Endothelial cell of umbilical vein (primary cell): ENCODE measurements around the gene CD93. TPM values are rescaled to one million over a fixed set of nuclear protein-coding genes. Genes with fewer than 3 reads are reported as not detected.

ENCODE experiments used
- BruUV-seq: library from RNA; stranded (reverse); fragments of 400-500 nt; replicated peaks from 2 replicates; lab custom pipeline; 2021; lab: Mats Ljungman, UMichigan
- CTCF ChIA-PET: fragments of 300-600, 350-600 bp; sonication (Branson Sonifier 250); formaldehyde crosslinking; loops from one replicate; lab custom pipeline; 2021; ENCODE audit warnings: antibody characterized with exemption, inconsistent platforms; lab: Charles Lee
- POLR2A ChIA-PET: fragments of 300-600, 350-600 bp; sonication (Branson Sonifier 250); formaldehyde crosslinking; loops from one replicate; lab custom pipeline; 2021; ENCODE audit warnings: antibody characterized with exemption, inconsistent platforms; lab: Charles Lee
- DNase-seq: peaks from one replicate; pipeline ENCODE4 v3.0.0-alpha.2; 2011; ENCODE audit warnings: low read depth, low spot score
- FAIRE-seq: peaks from 2 replicates; lab custom pipeline; 2011; peaks lifted over from hg19 to GRCh38; lab: Jason Lieb, UNC
- H2AFZ ChIP-seq: 2 replicates; pipeline ENCODE4 v1.6.0; 2012; ENCODE audit warnings: low read depth, low read length, control low read depth, inconsistent platforms
- H3K27ac ChIP-seq: 2 replicates; pipeline ENCODE4 v1.5.1; 2011; ENCODE audit warnings: low read depth, mild to moderate bottlenecking, control low read depth, low read length, moderate library complexity; ENCODE audit not compliant: insufficient read depth
- H3K27me3 ChIP-seq, 2 experiments: 2 replicates each; pipeline versions ENCODE4 v1.6.0 to v1.6.1; 2011; ENCODE audit warnings: low read length in 2 of 2, mixed read lengths in 1 of 2; ENCODE audit not compliant: control insufficient read depth in 2 of 2, insufficient read depth in 2 of 2
- H3K36me3 ChIP-seq, 2 experiments: 2 replicates in 1 of 2; 3 replicates in 1 of 2; pipeline ENCODE4 v1.5.1; 2011; ENCODE audit warnings: low read length in 2 of 2, mild to moderate bottlenecking in 1 of 2, moderate library complexity in 1 of 2; ENCODE audit not compliant: control insufficient read depth in 2 of 2, insufficient read depth in 2 of 2; ENCODE audit errors: extremely low read depth in 1 of 2
- H3K4me1 ChIP-seq: 3 replicates; pipeline ENCODE4 v1.5.1; 2011; ENCODE audit warnings: mild to moderate bottlenecking, low read length; ENCODE audit not compliant: control insufficient read depth, insufficient read depth; ENCODE audit errors: extremely low read depth
- H3K4me2 ChIP-seq: 2 replicates; pipeline ENCODE4 v1.6.1; 2011; ENCODE audit warnings: low read length, control low read depth, mixed read lengths; ENCODE audit not compliant: insufficient read depth
- H3K4me3 ChIP-seq, 3 experiments: fragments of 200-600 bp in 1 of 3; sonication (generic), shearing (Covaris generic) in 1 of 3; replicated peaks in 1 of 3; 2 replicates each; pipeline ENCODE4 v1.5.1; 2011 to 2016; ENCODE audit warnings: control low read depth in 3 of 3, low read length in 3 of 3, mild to moderate bottlenecking in 2 of 3, inconsistent platforms in 1 of 3, low read depth in 1 of 3, moderate library complexity in 1 of 3; ENCODE audit not compliant: insufficient read depth in 1 of 3
- H3K79me2 ChIP-seq: 2 replicates; pipeline ENCODE4 v1.6.0; 2012; ENCODE audit warnings: low read length, inconsistent platforms; ENCODE audit not compliant: control insufficient read depth, insufficient read depth
- H3K9ac ChIP-seq: replicated peaks from 2 replicates; pipeline ENCODE3; 2011; ENCODE audit warnings: low read length, control low read depth; ENCODE audit not compliant: insufficient read depth; ENCODE audit errors: extremely low read depth
- H3K9me1 ChIP-seq: replicated peaks from 3 replicates; pipeline ENCODE4 v1.6.0; 2011; ENCODE audit warnings: mild to moderate bottlenecking, low read length; ENCODE audit not compliant: control insufficient read depth, insufficient read depth; ENCODE audit errors: extremely low read depth
- H3K9me3 ChIP-seq: replicated peaks from 2 replicates; pipeline ENCODE4 v1.5.1; 2012; ENCODE audit warnings: low read length, inconsistent platforms; ENCODE audit not compliant: control insufficient read depth, insufficient read depth
- H4K20me1 ChIP-seq: replicated peaks from 2 replicates; pipeline ENCODE3; 2011; ENCODE audit warnings: mild to moderate bottlenecking, low read length; ENCODE audit not compliant: control insufficient read depth, insufficient read depth; ENCODE audit errors: extremely low read depth
- EZH2 ChIP-seq: IDR thresholded peaks from 2 replicates; pipeline ENCODE4 v1.6.1; 2012; ENCODE audit warnings: borderline replicate concordance, low read depth, mild to moderate bottlenecking, moderate library complexity, low read length, inconsistent platforms; ENCODE audit not compliant: severe bottlenecking
- FOS ChIP-seq: IDR thresholded peaks from 2 replicates; pipeline ENCODE4 v1.6.1; 2011; ENCODE audit warnings: mild to moderate bottlenecking, low read length, moderate library complexity, borderline replicate concordance; ENCODE audit not compliant: insufficient read depth
- GATA2 ChIP-seq: IDR thresholded peaks from 2 replicates; pipeline ENCODE4 v1.7.0; 2011; ENCODE audit warnings: low read depth, mild to moderate bottlenecking, moderate library complexity, mixed read lengths, low read length; ENCODE audit not compliant: insufficient read length, insufficient read depth
- JUN ChIP-seq: IDR thresholded peaks from 2 replicates; pipeline ENCODE4 v1.6.1; 2011; ENCODE audit warnings: borderline replicate concordance, low read depth; ENCODE audit not compliant: insufficient read length, insufficient read depth
- MYC ChIP-seq: IDR thresholded peaks from one replicate; pipeline ENCODE4 v1.6.1; 2011; ENCODE audit warnings: mild to moderate bottlenecking, low read depth, low read length
- POLR2A ChIP-seq: IDR thresholded peaks from 2 replicates; pipeline ENCODE4 v1.6.1; 2012; ENCODE audit warnings: low read depth, mild to moderate bottlenecking, control low read depth, low read length
- POLR2AphosphoS5 ChIP-seq: IDR thresholded peaks from 2 replicates; pipeline ENCODE4 v1.6.1; 2012; ENCODE audit warnings: low read depth, mild to moderate bottlenecking, control low read depth, low read length, moderate library complexity; ENCODE audit not compliant: insufficient read depth
- dilution Hi-C: fragments of 300-500 bp; cut with MboI; formaldehyde crosslinking; loops from one replicate; pipeline ENCODE4 v1.15.0; 2019; ENCODE audit warnings: low sequenced_read_pairs; ENCODE audit not compliant: extremely low pct_ligation_motif_present
- intact Hi-C: fragments of 100-400 bp; cut with micrococcal nuclease; formaldehyde crosslinking; loops from one replicate; pipeline ENCODE4 v1.10.0; 2022
- polyA plus RNA-seq, 4 experiments: library from polyadenylated mRNA; depleted of rRNA in 3 of 4; stranded (reverse) in 3 of 4; unstranded in 1 of 4; fragments of >200 nt; gene quantifications; 2 replicates each; pipeline versions ENCODE4 v1.2.1 to v1.2.3, GENCODE V29; 2011 to 2012; ENCODE audit warnings: missing spikeins in 1 of 4
- total RNA-seq: library from RNA; stranded (reverse); gene quantifications from 2 replicates; pipeline ENCODE4 v1.2.3, GENCODE V29; 2021
- TF ChIP-seq, protein P1 (sequence below), 2 donors: IDR thresholded peaks; 1 replicate in 1 of 2; 2 replicates in 1 of 2; pipeline ENCODE4 v1.5.1; 2011; ENCODE audit warnings: low read length in 2 of 2, mild to moderate bottlenecking in 2 of 2, moderate library complexity in 2 of 2, control low read depth in 1 of 2, inconsistent platforms in 1 of 2, low read depth in 1 of 2; ENCODE audit not compliant: insufficient read depth in 1 of 2; ENCODE audit errors: extremely low read depth in 1 of 2
- TF ChIP-seq, protein P2 (sequence below): IDR thresholded peaks from 2 replicates; pipeline ENCODE4 v1.6.1; 2011; ENCODE audit not compliant: insufficient read depth, insufficient read length

Gene CD93
- total and polyA plus RNA-seq, 2 donors (not counting 3 experiments of a cell fraction or from before 2014, with no cell fraction given), result 180 to 413 TPM

DNA sequence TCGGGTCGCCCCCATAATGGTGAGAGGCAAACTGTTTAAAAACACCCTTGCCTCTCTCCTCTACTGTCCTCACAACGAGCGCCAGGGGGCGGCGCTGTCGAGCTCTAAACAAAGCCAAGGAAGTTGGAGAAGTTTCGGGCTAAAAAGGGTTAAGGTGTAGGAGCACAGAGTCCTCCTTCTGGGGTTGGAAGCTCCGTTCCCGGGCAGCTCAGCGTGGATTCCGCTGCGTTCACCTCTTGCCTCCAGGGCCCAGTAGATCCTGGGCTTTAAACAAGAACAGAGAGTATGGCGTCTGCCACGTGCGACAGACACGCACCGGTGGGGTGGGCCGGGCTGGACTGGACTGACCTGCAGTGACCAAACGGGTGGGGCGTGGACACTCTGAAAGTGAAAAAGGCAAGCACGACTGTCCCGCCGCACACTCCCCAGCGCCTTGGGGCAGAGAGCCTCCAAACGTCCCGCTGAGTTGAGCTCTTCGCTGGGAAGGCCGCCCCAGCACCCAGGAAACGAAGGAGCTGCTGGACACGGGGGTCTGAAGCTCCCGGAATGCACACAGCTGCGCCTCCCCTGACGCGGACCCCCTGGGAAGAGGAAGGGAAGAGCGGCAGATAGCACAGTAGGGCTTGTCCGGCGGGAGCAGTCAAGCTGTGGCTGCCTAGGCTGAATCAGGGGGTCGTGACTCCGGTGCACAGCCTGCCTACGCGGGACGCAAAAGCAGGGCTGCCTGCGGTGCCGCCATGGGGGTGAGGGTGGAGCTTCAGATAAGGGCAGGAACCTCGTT lies 35.1 kb downstream of the CD93 start:
- H3K9ac ChIP-seq, result peak overlapping the region; percentile 78

More for the DNA sequence above, 35.1 kb downstream of the CD93 start:
- peak overlapping the region; percentile 62 for H3K27ac ChIP-seq
- TF ChIP-seq, protein P1, sequence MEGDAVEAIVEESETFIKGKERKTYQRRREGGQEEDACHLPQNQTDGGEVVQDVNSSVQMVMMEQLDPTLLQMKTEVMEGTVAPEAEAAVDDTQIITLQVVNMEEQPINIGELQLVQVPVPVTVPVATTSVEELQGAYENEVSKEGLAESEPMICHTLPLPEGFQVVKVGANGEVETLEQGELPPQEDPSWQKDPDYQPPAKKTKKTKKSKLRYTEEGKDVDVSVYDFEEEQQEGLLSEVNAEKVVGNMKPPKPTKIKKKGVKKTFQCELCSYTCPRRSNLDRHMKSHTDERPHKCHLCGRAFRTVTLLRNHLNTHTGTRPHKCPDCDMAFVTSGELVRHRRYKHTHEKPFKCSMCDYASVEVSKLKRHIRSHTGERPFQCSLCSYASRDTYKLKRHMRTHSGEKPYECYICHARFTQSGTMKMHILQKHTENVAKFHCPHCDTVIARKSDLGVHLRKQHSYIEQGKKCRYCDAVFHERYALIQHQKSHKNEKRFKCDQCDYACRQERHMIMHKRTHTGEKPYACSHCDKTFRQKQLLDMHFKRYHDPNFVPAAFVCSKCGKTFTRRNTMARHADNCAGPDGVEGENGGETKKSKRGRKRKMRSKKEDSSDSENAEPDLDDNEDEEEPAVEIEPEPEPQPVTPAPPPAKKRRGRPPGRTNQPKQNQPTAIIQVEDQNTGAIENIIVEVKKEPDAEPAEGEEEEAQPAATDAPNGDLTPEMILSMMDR (IDR thresholded peaks at IDR 0.05; ENCODE audit: extremely low read depth in 1 of 2, insufficient read depth in 1 of 2, low read depth in 1 of 2, low read length in 2 of 2), result peak; percentile 82 to 85
- TF ChIP-seq MYC, result no peak
- no peak for TF ChIP-seq FOS
- no peak for TF ChIP-seq JUN
- no peak for TF ChIP-seq POLR2AphosphoS5
- peak; percentile 44 for TF ChIP-seq POLR2A
- TF ChIP-seq, protein P2, sequence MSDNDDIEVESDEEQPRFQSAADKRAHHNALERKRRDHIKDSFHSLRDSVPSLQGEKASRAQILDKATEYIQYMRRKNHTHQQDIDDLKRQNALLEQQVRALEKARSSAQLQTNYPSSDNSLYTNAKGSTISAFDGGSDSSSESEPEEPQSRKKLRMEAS, result peak; percentile 52
- TF ChIP-seq GATA2, result no peak
- no peak for TF ChIP-seq EZH2
- CTCF ChIA-PET, result interaction anchor here (0.6 to 5.3 kb wide), 67 partner anchors 10 to 712 kb away, joined by 3 to 152 read pairs (median 6); partner anchors contain the start of genes CD93 and NXT1
- intact Hi-C loops (loop anchor here (1.0 to 5.0 kb wide), 12 partner anchors 11 to 371 kb away; partner anchors contain the start of genes NAPB and NXT1), dilution Hi-C loops (no loop called here)
- H4K20me1 ChIP-seq, result no peaks in the 10 kb centered on the region
- peak; percentile 94 for FAIRE-seq
- H3K79me2 ChIP-seq, result no peaks in the 10 kb centered on the region
- H3K4me2 ChIP-seq, result peak overlapping the region; percentile 64
- peaks cover 16% of the 10 kb centered on the region for H3K4me1 ChIP-seq
- H3K4me3 ChIP-seq, result peak overlapping the region; percentile 15 to 62 (median 50)
- H3K36me3 ChIP-seq, result no peaks in the 10 kb centered on the region
- no peaks in the 10 kb centered on the region for H3K9me1 ChIP-seq
- TSS peak; percentile 47 for BruUV-seq
- DNase-seq, result peak; percentile 94
- POLR2A ChIA-PET, result interaction anchor here (0.7 to 1.8 kb wide), 10 partner anchors 11 to 299 kb away, joined by 3 to 12 read pairs (median 5); partner anchors contain the start of gene CD93
- no peaks in the 10 kb centered on the region for H3K27me3 ChIP-seq
- H3K9me3 ChIP-seq, result no peaks in the 10 kb centered on the region
- peak overlapping the region; percentile 62 for H2AFZ ChIP-seq
